Stimulated activated CD4-positive, alpha-beta T cell treated with anti-CD3 and anti-CD28 coated beads, TNF-alpha, amount 100 ng/mL, for 24 hours (primary cell): Measurements from ENCODE around the gene DTD2.
"Not testable (repeated sequence)": the region's sequence is repeated elsewhere in the genome, so short reads cannot be mapped to it uniquely, and the experiment has no call there.

Source experiments
- DNase-seq, 3 experiments: peaks; one replicate each; pipeline ENCODE4 v3.0.0-alpha.2; 2020; ENCODE audit warnings: low read depth in 3 of 3

The DTD2 gene

GRCh38 chr14:31456841-31457664 is at the start of gene DTD2:
Gene DTD2, minus strand, starts transcription at chr14:31457506. Its CDS starts 113 bp downstream, at chr14:31457393.
- DNase-seq, result peak; percentile 81 to 90 (median 82)

- DNase-seq, result no peak
Measured at GRCh38 chr14:31505411-31505810, 48.1 kb upstream of the DTD2 start.

- no peak for DNase-seq
Measured at GRCh38 chr14:31501870-31502269, 44.6 kb upstream of the DTD2 start.

- DNase-seq, result no peak
Measured at GRCh38 chr14:31492759-31493498, 35.6 kb upstream of the DTD2 start.

- no peak for DNase-seq
Measured at GRCh38 chr14:31489691-31490090, 32.4 kb upstream of the DTD2 start.

- DNase-seq, result no peak
Measured at GRCh38 chr14:31487886-31488285, 30.6 kb upstream of the DTD2 start, which contains the start of gene GPR33. Gene GPR33, minus strand, starts transcription at chr14:31488039. Its CDS starts 4,074 bp downstream, at chr14:31483965.

- no peak for DNase-seq
Measured at GRCh38 chr14:31486764-31487163, 29.5 kb upstream of the DTD2 start.

GRCh38 chr14:31484754-31485153 is 27.4 kb upstream of the DTD2 start:
- DNase-seq, result no peak

- no peak for DNase-seq
Measured at GRCh38 chr14:31480156-31480555, 22.9 kb upstream of the DTD2 start.

GRCh38 chr14:31479027-31479426 is 21.7 kb upstream of the DTD2 start:
- no peak for DNase-seq

GRCh38 chr14:31477248-31477647 is 19.9 kb upstream of the DTD2 start:
- DNase-seq, result no peak

- DNase-seq, result no peak
Measured at GRCh38 chr14:31476131-31476866, 19.0 kb upstream of the DTD2 start.

GRCh38 chr14:31466554-31466953 is 9.2 kb upstream of the DTD2 start:
- DNase-seq, result no peak

GRCh38 chr14:31465111-31465510 is 7.8 kb upstream of the DTD2 start:
- no peak for DNase-seq

GRCh38 chr14:31462450-31462849 is 5.1 kb upstream of the DTD2 start:
- not testable (repeated sequence) for DNase-seq

- DNase-seq, result no peak
Measured at GRCh38 chr14:31461545-31461944, 4.2 kb upstream of the DTD2 start.

- no peak for DNase-seq
Measured at GRCh38 chr14:31457665-31458659, 656 bp upstream of the DTD2 start.

- DNase-seq, result no peak
Measured at GRCh38 chr14:31449971-31450610, 7.2 kb downstream of the DTD2 start.

- no peak for DNase-seq
Measured at GRCh38 chr14:31449136-31449535, 8.2 kb downstream of the DTD2 start.

GRCh38 chr14:31445703-31446102 is 11.6 kb downstream of the DTD2 start:
- DNase-seq, result no peak
